Keratinocyte (primary cell): ENCODE measurements around the gene CCNB1IP1.

ENCODE experiments used
- CTCF ChIP-seq, 3 experiments: IDR thresholded peaks in 1 of 3; conservative IDR thresholded peaks in 1 of 3; optimal IDR thresholded peaks in 1 of 3; 2 replicates in 2 of 3; 3 replicates in 1 of 3; pipeline versions ENCODE3 to v1.5.1; 2011; ENCODE audit warnings: low read length in 3 of 3, mild to moderate bottlenecking in 3 of 3, moderate library complexity in 2 of 3, control low read depth in 1 of 3, inconsistent platforms in 1 of 3; ENCODE audit not compliant: insufficient read depth in 2 of 3; ENCODE audit errors: extremely low read depth in 1 of 3
- EZH2 ChIP-seq: IDR thresholded peaks from one replicate; pipeline ENCODE4 v1.6.1; 2012; ENCODE audit warnings: inconsistent platforms, mild to moderate bottlenecking, low read length, moderate library complexity

GRCh38 chr14:20376071-20376588 is 43.1 kb upstream of the CCNB1IP1 start:
- TF ChIP-seq CTCF (optimal IDR thresholded peaks at IDR 0.05 in 1 of 3, IDR thresholded peaks at IDR 0.05 in 1 of 3, conservative IDR thresholded peaks at IDR 0.05 in 1 of 3; ENCODE audit: extremely low read depth in 1 of 3, insufficient read depth in 2 of 3, low read length in 3 of 3) (no peak), EZH2 (no peak)
